ENCODE data around the gene DGKQ.

DGKQ gene

GRCh38 chr4:970854-971520 lies 2.4 kb downstream of the DGKQ start:
- Histone ChIP-seq H3K36me3 (ENCODE audit: control insufficient read depth, low read length) (no peaks in the 10 kb centered on the region), H3K4me3 (ENCODE audit: low read length) (no peak overlapping the region), H3K79me2 (ENCODE audit: control insufficient read depth, low read length) (no peaks in the 10 kb centered on the region), H3K9me3 (ENCODE audit: control insufficient read depth, insufficient read depth, low read length) (no peaks in the 10 kb centered on the region), H3F3A (ENCODE audit: control insufficient read depth, insufficient read depth) (no peaks in the 10 kb centered on the region), H3K9me2 (replicated peaks; ENCODE audit: control insufficient read depth, low read length) (no peaks in the 10 kb centered on the region), H3K27ac (ENCODE audit: low read depth, low read length) (no peak overlapping the region), H3K27me3 (ENCODE audit: control insufficient read depth, low read length) (no peaks in the 10 kb centered on the region), H3K4me2 (ENCODE audit: low read length) (no peak overlapping the region), H4K20me1 (ENCODE audit: control insufficient read depth, insufficient read depth, low read depth, low read length) (peaks cover 14% of the 10 kb centered on the region; the same call in 1 of the 2 replicates), H3K4me1 (ENCODE audit: control insufficient read depth, low read length) (peaks cover 7% of the 10 kb centered on the region)
- TF ChIP-seq, protein P1, sequence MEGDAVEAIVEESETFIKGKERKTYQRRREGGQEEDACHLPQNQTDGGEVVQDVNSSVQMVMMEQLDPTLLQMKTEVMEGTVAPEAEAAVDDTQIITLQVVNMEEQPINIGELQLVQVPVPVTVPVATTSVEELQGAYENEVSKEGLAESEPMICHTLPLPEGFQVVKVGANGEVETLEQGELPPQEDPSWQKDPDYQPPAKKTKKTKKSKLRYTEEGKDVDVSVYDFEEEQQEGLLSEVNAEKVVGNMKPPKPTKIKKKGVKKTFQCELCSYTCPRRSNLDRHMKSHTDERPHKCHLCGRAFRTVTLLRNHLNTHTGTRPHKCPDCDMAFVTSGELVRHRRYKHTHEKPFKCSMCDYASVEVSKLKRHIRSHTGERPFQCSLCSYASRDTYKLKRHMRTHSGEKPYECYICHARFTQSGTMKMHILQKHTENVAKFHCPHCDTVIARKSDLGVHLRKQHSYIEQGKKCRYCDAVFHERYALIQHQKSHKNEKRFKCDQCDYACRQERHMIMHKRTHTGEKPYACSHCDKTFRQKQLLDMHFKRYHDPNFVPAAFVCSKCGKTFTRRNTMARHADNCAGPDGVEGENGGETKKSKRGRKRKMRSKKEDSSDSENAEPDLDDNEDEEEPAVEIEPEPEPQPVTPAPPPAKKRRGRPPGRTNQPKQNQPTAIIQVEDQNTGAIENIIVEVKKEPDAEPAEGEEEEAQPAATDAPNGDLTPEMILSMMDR (IDR thresholded peaks at IDR 0.05; ENCODE audit: low read depth, low read length, poor library complexity, severe bottlenecking) = no peak
- no peak for TF ChIP-seq EZH2phosphoT487 (IDR thresholded peaks at IDR 0.05; ENCODE audit: borderline replicate concordance, low read length)

DNA sequence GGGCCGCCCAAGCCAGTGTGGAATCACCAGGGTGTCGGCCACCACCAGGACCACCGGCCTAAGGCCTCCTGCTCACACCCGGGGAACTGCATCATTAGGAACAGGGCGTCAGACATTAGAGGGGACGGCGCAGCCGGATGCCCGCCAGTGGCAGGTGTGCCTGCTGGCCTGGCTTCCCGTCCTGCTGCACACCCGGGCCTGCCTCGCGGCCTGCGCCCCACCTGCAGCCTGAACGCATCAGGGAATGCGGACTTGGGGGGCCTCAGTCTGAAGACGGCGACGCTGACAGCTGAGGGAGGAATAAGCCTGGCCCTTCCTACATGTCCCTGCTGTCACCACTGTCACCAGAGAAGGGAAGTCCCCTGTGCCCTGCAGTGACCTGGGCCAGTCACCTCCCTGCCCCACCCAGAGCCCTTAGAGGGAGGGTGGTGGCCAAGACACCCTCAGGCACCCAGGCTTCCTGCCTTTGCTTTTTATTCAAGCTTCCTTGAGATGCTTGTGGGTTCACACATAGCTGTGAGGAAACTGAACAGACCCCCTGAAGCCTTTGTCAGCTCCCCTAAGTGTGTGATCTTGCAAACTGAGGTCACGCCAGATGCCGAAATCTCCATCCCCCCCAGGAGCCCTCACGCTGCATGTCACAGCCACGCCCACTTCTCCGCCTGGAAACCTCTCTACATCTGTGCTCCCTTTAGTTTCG lies 3.2 kb downstream of the DGKQ start:
- TF ChIP-seq, protein P1 (IDR thresholded peaks at IDR 0.05; ENCODE audit: low read depth, low read length, poor library complexity, severe bottlenecking) = no peak
- no peak for TF ChIP-seq EZH2phosphoT487 (IDR thresholded peaks at IDR 0.05; ENCODE audit: borderline replicate concordance, low read length)
- Histone ChIP-seq H3K27ac (ENCODE audit: low read depth, low read length) (no peak overlapping the region), H3K27me3 (ENCODE audit: control insufficient read depth, low read length) (no peaks in the 10 kb centered on the region), H3K9me3 (ENCODE audit: control insufficient read depth, insufficient read depth, low read length) (no peaks in the 10 kb centered on the region), H3K9me2 (replicated peaks; ENCODE audit: control insufficient read depth, low read length) (no peaks in the 10 kb centered on the region), H3F3A (ENCODE audit: control insufficient read depth, insufficient read depth) (no peaks in the 10 kb centered on the region), H3K4me1 (ENCODE audit: control insufficient read depth, low read length) (peaks cover 7% of the 10 kb centered on the region), H3K4me2 (ENCODE audit: low read length) (no peak overlapping the region), H3K36me3 (ENCODE audit: control insufficient read depth, low read length) (no peaks in the 10 kb centered on the region), H3K4me3 (ENCODE audit: low read length) (no peak overlapping the region), H3K79me2 (ENCODE audit: control insufficient read depth, low read length) (no peaks in the 10 kb centered on the region), H4K20me1 (ENCODE audit: control insufficient read depth, insufficient read depth, low read depth, low read length) (peaks cover 14% of the 10 kb centered on the region; the same call in 1 of the 2 replicates)

DNA sequence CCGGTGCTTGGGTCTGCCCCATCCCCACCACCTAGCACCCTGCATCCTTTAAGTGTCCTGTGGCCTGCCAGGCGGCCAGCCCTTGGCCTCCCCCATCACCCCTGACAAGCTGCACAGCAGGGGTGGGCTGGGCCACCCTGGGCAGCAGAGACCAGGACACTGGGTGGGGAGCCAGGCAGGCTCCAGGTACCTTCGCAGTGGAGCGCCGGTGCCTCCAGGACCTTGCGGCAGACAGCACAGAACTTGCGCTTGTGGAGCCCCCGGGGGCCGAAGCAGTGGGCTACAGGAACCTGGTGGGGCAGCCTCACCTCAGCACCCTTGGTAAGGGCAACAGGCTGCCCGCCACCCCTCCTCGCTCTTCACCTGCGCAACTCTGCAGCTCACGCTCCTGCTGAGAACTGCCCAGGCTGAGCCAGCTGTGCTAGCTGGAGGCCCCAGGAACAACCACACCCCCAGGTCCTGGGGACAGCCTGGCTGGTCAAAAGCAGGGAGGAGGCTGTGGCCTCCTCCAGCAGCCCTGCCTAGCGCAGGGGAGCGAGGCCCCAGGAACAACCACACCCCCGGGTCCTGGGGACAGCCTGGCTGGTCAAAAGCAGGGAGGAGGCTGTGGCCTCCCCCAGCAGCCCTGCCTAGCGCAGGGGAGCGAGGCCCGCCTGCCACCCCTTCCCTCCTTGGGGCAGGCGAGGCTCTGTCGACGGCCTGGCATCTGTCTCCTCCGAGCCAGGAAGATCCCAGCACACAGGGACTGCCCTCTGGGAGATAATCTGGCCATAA lies 4.6 kb downstream of the DGKQ start:
- H3K9me3 ChIP-seq (ENCODE audit: control insufficient read depth, insufficient read depth, low read length) = no peaks in the 10 kb centered on the region
- H3K27me3 ChIP-seq (ENCODE audit: control insufficient read depth, low read length) = no peaks in the 10 kb centered on the region
- H3K4me1 ChIP-seq (ENCODE audit: control insufficient read depth, low read length) = peaks cover 7% of the 10 kb centered on the region
- H3K4me3 ChIP-seq (ENCODE audit: low read length) = no peak overlapping the region
- H3F3A ChIP-seq (ENCODE audit: control insufficient read depth, insufficient read depth) = no peaks in the 10 kb centered on the region
- TF ChIP-seq EZH2phosphoT487 (IDR thresholded peaks at IDR 0.05; ENCODE audit: borderline replicate concordance, low read length) = no peak
- TF ChIP-seq, protein P1 (IDR thresholded peaks at IDR 0.05; ENCODE audit: low read depth, low read length, poor library complexity, severe bottlenecking) = no peak
- no peak overlapping the region for H3K4me2 ChIP-seq (ENCODE audit: low read length)
- H3K79me2 ChIP-seq (ENCODE audit: control insufficient read depth, low read length) = no peaks in the 10 kb centered on the region
- H3K27ac ChIP-seq (ENCODE audit: low read depth, low read length) = no peak overlapping the region
- no peaks in the 10 kb centered on the region for H3K36me3 ChIP-seq (ENCODE audit: control insufficient read depth, low read length)
- H3K9me2 ChIP-seq (replicated peaks; ENCODE audit: control insufficient read depth, low read length) = no peaks in the 10 kb centered on the region
- H4K20me1 ChIP-seq (ENCODE audit: control insufficient read depth, insufficient read depth, low read depth, low read length) = peaks cover 14% of the 10 kb centered on the region; the same call in 1 of the 2 replicates

Data from DOHH2 (cell line).